Right atrium auricular region (tissue), 2 donors: ENCODE data around the gene EBPL. TPM values are rescaled to one million over a fixed set of nuclear protein-coding genes. Genes with fewer than 3 reads are reported as not detected.
"Not testable (repeated sequence)": the region's sequence is repeated elsewhere in the genome, so short reads cannot be mapped to it uniquely, and the experiment has no call there.

ENCODE experiments used
- DNase-seq: peaks from one replicate; pipeline ENCODE4 v3.0.0-alpha.2; 2019; ENCODE audit warnings: low spot score
- H3K27ac ChIP-seq, 2 donors: fragments of 200-600 bp; sonication (generic); 1 replicate in 1 of 2; 2 replicates in 1 of 2; pipeline ENCODE4 v1.5.1; 2016 to 2019
- H3K27me3 ChIP-seq, 2 donors: fragments of 200-600 bp; sonication (generic); one replicate each; pipeline versions ENCODE4 v1.5.1 to v1.6.0; 2017 to 2019
- H3K36me3 ChIP-seq: fragments of 200-600 bp; sonication (generic); one replicate; pipeline ENCODE4 v1.5.1; 2016
- H3K4me1 ChIP-seq, 2 donors: fragments of 200-600 bp; sonication (generic); one replicate each; pipeline versions ENCODE4 v1.5.1 to v1.6.0; 2017 to 2019
- H3K4me3 ChIP-seq, 2 donors: fragments of 200-600 bp; sonication (generic); 1 replicate in 1 of 2; 2 replicates in 1 of 2; pipeline ENCODE4 v1.5.1; 2017 to 2019; ENCODE audit warnings: mild to moderate bottlenecking in 1 of 2, moderate library complexity in 1 of 2
- H3K9me3 ChIP-seq, 2 donors: fragments of 200-600 bp; sonication (generic); one replicate each; pipeline ENCODE4 v1.5.1; 2019
- CTCF ChIP-seq, 2 donors: fragments of 200-600 bp; sonication (generic); IDR thresholded peaks; one replicate each; pipeline ENCODE4 v1.5.1; 2019; ENCODE audit warnings: antibody characterized with exemption in 2 of 2
- total RNA-seq, 2 donors: library from RNA; depleted of rRNA; stranded (reverse); fragments of >200 nt; gene quantifications; one replicate each; pipeline ENCODE4 v1.1.0, GENCODE V29; 2016

EBPL gene
- total RNA-seq, 2 donors from 2014 or later: 17.6 to 22.6 TPM

GRCh38 chr13:49716615-49717014 is 25.3 kb upstream of the EBPL start:
- Histone ChIP-seq H3K27ac (no peak overlapping the region), H3K9me3 (peaks cover 0 to 10% of the 10 kb centered on the region in 2 donors), H3K27me3 (no peaks in the 10 kb centered on the region), H3K36me3 (peaks cover 53% of the 10 kb centered on the region), H3K4me1 (no peaks in the 10 kb centered on the region), H3K4me3 (no peak overlapping the region)
- no peak for DNase-seq
- TF ChIP-seq CTCF (IDR thresholded peaks at IDR 0.05): no peak

GRCh38 chr13:49714757-49715156 is 23.5 kb upstream of the EBPL start:
- Histone ChIP-seq H3K36me3 (peaks cover 47% of the 10 kb centered on the region), H3K4me1 (no peaks in the 10 kb centered on the region), H3K9me3 (peaks cover 0 to 10% of the 10 kb centered on the region in 2 donors), H3K27me3 (no peaks in the 10 kb centered on the region), H3K27ac (no peak overlapping the region), H3K4me3 (no peak overlapping the region)
- no peak for DNase-seq
- no peak for TF ChIP-seq CTCF (IDR thresholded peaks at IDR 0.05)

GRCh38 chr13:49711218-49711863 is 20.1 kb upstream of the EBPL start:
- H3K27ac ChIP-seq: no peak overlapping the region
- no peaks in the 10 kb centered on the region for H3K4me1 ChIP-seq
- no peak for TF ChIP-seq CTCF (IDR thresholded peaks at IDR 0.05)
- H3K9me3 ChIP-seq: peaks cover 0 to 10% of the 10 kb centered on the region in 2 donors
- H3K4me3 ChIP-seq: no peak overlapping the region
- DNase-seq: no peak
- peaks cover 38% of the 10 kb centered on the region for H3K36me3 ChIP-seq
- no peaks in the 10 kb centered on the region for H3K27me3 ChIP-seq

- not testable (repeated sequence) for H3K4me3 ChIP-seq, H3K4me1 ChIP-seq, DNase-seq, H3K27me3 ChIP-seq, H3K27ac ChIP-seq, H3K9me3 ChIP-seq
- peaks cover 51% of the 10 kb centered on the region for H3K36me3 ChIP-seq
Observed at GRCh38 chr13:49704264-49704663, 13.0 kb upstream of the EBPL start.

- Histone ChIP-seq H3K9me3 (no peaks in the 10 kb centered on the region), H3K27me3 (no peaks in the 10 kb centered on the region), H3K4me1 (no peaks in the 10 kb centered on the region), H3K27ac (no peak overlapping the region), H3K4me3 (no peak overlapping the region), H3K36me3 (peaks cover 42% of the 10 kb centered on the region)
- TF ChIP-seq CTCF (IDR thresholded peaks at IDR 0.05): no peak
- DNase-seq: no peak
Observed at GRCh38 chr13:49701491-49701890, 10.2 kb upstream of the EBPL start.

GRCh38 chr13:49697468-49697867 is 6.2 kb upstream of the EBPL start:
- H3K27ac ChIP-seq: no peak overlapping the region
- no peak for TF ChIP-seq CTCF (IDR thresholded peaks at IDR 0.05)
- peaks cover 25% of the 10 kb centered on the region for H3K36me3 ChIP-seq

More at GRCh38 chr13:49697468-49697867, 6.2 kb upstream of the EBPL start:
- no peaks in the 10 kb centered on the region for H3K4me1 ChIP-seq
- no peak for DNase-seq
- H3K9me3 ChIP-seq: no peaks in the 10 kb centered on the region
- H3K4me3 ChIP-seq: no peak overlapping the region
- H3K27me3 ChIP-seq: no peaks in the 10 kb centered on the region
